Ishikawa (cell line): Measurements from ENCODE around the gene MTMR10.

Source experiments
- CEBPB ChIP-seq: IDR thresholded peaks from 2 replicates; pipeline ENCODE4 v1.6.1; 2012
- CREB1 ChIP-seq: IDR thresholded peaks from 2 replicates; pipeline ENCODE4 v1.6.1; 2012; ENCODE audit warnings: low read depth
- EGR1 ChIP-seq: IDR thresholded peaks from 2 replicates; pipeline ENCODE4 v1.6.1; 2012
- EP300 ChIP-seq: IDR thresholded peaks from 2 replicates; pipeline ENCODE4 v1.6.1; 2012; ENCODE audit warnings: borderline replicate concordance
- FOXM1 ChIP-seq: IDR thresholded peaks from 2 replicates; pipeline ENCODE4 v1.6.1; 2012; ENCODE audit warnings: low read depth, borderline replicate concordance
- MAX ChIP-seq: IDR thresholded peaks from 2 replicates; pipeline ENCODE4 v1.6.1; 2012
- NFIC ChIP-seq: IDR thresholded peaks from 2 replicates; pipeline ENCODE4 v1.6.1; 2012
- RAD21 ChIP-seq: IDR thresholded peaks from 2 replicates; pipeline ENCODE4 v1.6.1; 2012; ENCODE audit warnings: low read depth
- REST ChIP-seq: IDR thresholded peaks from 2 replicates; pipeline ENCODE4 v1.6.1; 2012; ENCODE audit warnings: low read depth, mild to moderate bottlenecking
- TAF1 ChIP-seq: IDR thresholded peaks from 2 replicates; pipeline ENCODE4 v1.6.1; 2012; ENCODE audit warnings: low read depth, mild to moderate bottlenecking
- TCF12 ChIP-seq: IDR thresholded peaks from 2 replicates; pipeline ENCODE4 v1.6.1; 2012; ENCODE audit warnings: low read depth
- TEAD4 ChIP-seq: IDR thresholded peaks from 2 replicates; pipeline ENCODE4 v1.6.1; 2012
- USF1 ChIP-seq: IDR thresholded peaks from 2 replicates; pipeline ENCODE4 v1.6.1; 2012
- YY1 ChIP-seq: IDR thresholded peaks from 2 replicates; pipeline ENCODE4 v1.6.1; 2012; ENCODE audit warnings: low read depth
- ZBTB7A ChIP-seq: IDR thresholded peaks from 2 replicates; pipeline ENCODE4 v1.6.1; 2012; ENCODE audit warnings: low read depth

Gene MTMR10

DNA sequence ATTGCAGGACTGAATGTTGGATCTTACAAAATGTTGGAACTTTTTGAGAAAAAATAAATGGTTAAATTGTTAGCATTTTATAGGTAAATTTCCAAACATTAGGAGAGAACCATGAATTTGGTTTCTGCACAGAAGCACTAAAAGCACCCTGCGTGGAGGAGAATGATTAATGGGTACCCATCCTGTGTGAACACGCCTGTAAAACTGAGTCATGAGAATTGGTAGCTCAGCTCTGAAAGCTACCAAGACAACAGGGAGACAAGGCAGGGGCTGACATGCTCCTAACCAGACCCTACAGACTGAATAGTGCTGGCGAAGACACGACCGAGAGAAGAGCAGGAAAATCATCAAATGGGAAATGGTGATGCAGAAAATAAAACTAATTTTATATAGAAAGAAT is 32.4 kb upstream of the MTMR10 start:
- TF ChIP-seq YY1 (no peak), ZBTB7A (no peak), CEBPB (no peak), TEAD4 (no peak), MAX (no peak), TAF1 (no peak), CREB1 (no peak), EP300 (no peak), USF1 (no peak)

- TF ChIP-seq REST (no peak), EGR1 (no peak), MAX (no peak), TCF12 (no peak), RAD21 (no peak), USF1 (no peak), CREB1 (no peak), TEAD4 (no peak), NFIC (no peak), FOXM1 (no peak), CEBPB (no peak), ZBTB7A (no peak), TAF1 (no peak), YY1 (no peak), EP300 (no peak)
These were observed 29.7 kb upstream of the MTMR10 start for GRCh38 chr15:31021067-31021665.

GRCh38 chr15:31020542-31020941 is 29.1 kb upstream of the MTMR10 start:
- TF ChIP-seq NFIC (no peak), MAX (no peak), EGR1 (no peak), CEBPB (no peak), FOXM1 (no peak), TEAD4 (no peak), ZBTB7A (no peak), EP300 (no peak), USF1 (no peak), TCF12 (no peak), CREB1 (no peak), REST (no peak), TAF1 (no peak)

DNA sequence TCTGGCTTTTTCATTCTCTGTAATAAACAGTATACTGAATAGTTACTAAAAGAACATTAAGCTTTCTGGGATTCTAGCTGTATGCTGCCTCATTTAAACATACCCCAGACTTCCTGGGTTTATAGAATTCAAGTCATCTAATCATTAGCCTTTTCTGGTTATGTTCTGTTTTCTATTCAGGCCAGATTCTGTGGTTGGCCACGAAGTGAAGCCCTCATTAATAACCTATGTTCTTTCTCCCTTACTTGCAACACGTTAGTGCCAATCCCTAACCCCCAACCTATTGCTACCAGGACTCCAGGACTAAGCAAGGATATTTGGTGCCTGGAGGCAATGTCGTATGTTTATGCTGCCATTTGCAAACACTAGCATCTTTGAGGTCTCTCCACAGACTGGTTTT is 28.6 kb upstream of the MTMR10 start:
- TF ChIP-seq TAF1 (no peak), RAD21 (no peak), USF1 (no peak), FOXM1 (no peak), TCF12 (no peak), TEAD4 (no peak), EGR1 (no peak), CREB1 (no peak), CEBPB (no peak), MAX (no peak), NFIC (no peak), REST (no peak)
